Suppressor macrophage treated with lipopolysaccharide for 1 hour (primary cell): ENCODE measurements around the gene SETMAR.

Experiments
- DNase-seq, 3 donors: peaks; one replicate each; pipeline ENCODE4 v3.0.0-alpha.2; 2020 to 2022

The SETMAR gene

GRCh38 chr3:4355401-4356219 lies 52.4 kb downstream of the SETMAR start:
- DNase-seq = no peak

- DNase-seq = no peak
These were observed 53.0 kb downstream of the SETMAR start for GRCh38 chr3:4356220-4356540.

- DNase-seq = no peak
These were observed 53.6 kb downstream of the SETMAR start for GRCh38 chr3:4356546-4357410.

- no peak for DNase-seq
These were observed 55.1 kb downstream of the SETMAR start for GRCh38 chr3:4358273-4358672.

GRCh38 chr3:4359805-4360502 lies 56.8 kb downstream of the SETMAR start:
- no peak for DNase-seq

GRCh38 chr3:4360817-4361216 lies 57.6 kb downstream of the SETMAR start:
- DNase-seq = no peak

GRCh38 chr3:4362523-4362922 lies 59.4 kb downstream of the SETMAR start:
- no peak for DNase-seq
